Measurements from ENCODE around the gene MCL1.

The MCL1 gene

GRCh38 chr1:150622303-150622975 is 43.0 kb upstream of the MCL1 start:
- DNase-seq, result peak; percentile 9
- H3K9me3 Mint-ChIP-seq, result no peaks in the 10 kb centered on the region
- TF ChIP-seq, protein P1, sequence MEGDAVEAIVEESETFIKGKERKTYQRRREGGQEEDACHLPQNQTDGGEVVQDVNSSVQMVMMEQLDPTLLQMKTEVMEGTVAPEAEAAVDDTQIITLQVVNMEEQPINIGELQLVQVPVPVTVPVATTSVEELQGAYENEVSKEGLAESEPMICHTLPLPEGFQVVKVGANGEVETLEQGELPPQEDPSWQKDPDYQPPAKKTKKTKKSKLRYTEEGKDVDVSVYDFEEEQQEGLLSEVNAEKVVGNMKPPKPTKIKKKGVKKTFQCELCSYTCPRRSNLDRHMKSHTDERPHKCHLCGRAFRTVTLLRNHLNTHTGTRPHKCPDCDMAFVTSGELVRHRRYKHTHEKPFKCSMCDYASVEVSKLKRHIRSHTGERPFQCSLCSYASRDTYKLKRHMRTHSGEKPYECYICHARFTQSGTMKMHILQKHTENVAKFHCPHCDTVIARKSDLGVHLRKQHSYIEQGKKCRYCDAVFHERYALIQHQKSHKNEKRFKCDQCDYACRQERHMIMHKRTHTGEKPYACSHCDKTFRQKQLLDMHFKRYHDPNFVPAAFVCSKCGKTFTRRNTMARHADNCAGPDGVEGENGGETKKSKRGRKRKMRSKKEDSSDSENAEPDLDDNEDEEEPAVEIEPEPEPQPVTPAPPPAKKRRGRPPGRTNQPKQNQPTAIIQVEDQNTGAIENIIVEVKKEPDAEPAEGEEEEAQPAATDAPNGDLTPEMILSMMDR (IDR thresholded peaks at IDR 0.05), result no peak
- no peak overlapping the region for H3K4me3 Mint-ChIP-seq
- H3K36me3 Mint-ChIP-seq (ENCODE audit: low read depth), result peaks cover 73% of the 10 kb centered on the region
- H3K27ac Mint-ChIP-seq, result peak overlapping the region; percentile 96
- no peaks in the 10 kb centered on the region for H3K27me3 Mint-ChIP-seq (ENCODE audit: low read depth, poor library complexity)
- H3K4me1 Mint-ChIP-seq, result no peaks in the 10 kb centered on the region

DNA sequence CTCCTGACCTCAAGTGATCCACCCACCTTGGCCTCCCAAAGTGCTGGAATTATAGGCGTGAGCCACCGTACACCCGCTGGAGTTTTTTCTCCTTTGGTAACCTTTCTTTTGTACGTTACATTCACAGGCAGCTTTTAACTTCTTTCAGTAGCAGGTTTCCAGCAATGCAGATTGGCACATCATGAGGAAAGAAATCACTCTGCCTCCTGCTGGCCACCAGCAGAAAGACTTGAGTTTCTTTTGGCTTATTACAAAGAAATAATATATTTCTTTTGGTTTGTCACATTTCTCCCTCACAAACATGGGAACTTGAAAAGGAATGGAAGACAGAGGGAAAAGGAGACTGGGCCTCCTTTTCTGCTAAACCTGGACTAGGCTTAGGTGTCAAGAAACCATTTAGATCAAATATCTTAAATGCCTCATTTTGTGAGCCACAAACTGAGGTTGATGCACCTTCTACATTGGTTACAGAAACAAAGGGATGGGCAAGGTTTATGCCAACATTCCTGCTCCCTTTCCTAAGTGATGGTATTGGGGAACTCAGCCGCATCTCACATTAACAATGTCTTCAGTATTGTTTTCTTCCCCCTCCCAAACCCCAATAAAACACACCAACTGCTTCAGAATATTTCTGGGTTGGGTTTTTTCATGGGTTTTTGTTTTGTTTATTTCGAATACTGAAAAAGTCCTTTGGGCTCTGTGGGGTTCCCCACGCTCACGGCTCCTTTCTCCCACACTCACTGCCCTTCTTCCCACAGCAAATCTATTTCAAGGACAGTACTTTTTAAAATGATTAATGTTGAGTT is 42.3 kb upstream of the MCL1 start:
- Mint-ChIP-seq H3K36me3 (ENCODE audit: low read depth) (peaks cover 73% of the 10 kb centered on the region), H3K27ac (peak overlapping the region; percentile 60), H3K9me3 (no peaks in the 10 kb centered on the region), H3K27me3 (ENCODE audit: low read depth, poor library complexity) (no peaks in the 10 kb centered on the region), H3K4me3 (no peak overlapping the region), H3K4me1 (no peaks in the 10 kb centered on the region)
- TF ChIP-seq, protein P1 (IDR thresholded peaks at IDR 0.05), result peak; percentile 55
- DNase-seq, result peak; percentile 28

DNA sequence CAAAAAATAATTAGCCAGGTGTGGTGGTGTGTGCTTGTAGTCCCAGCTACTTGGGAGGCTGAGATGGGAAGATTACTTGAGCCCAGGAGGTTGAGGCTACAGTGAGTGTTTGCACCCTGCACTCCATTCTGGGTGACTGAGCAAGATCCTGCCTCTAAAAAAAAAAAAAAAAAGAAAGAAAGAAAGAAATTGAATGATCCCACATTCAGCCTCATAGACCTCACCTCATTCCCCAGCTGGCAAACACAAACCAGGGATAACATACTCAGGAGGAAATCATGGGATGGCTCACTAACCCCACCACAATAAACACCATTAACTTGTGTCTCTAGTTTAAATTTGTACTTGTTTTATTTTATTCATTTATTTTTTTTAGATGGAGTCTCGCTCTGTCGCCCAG is 41.5 kb upstream of the MCL1 start:
- H3K36me3 Mint-ChIP-seq (ENCODE audit: low read depth), result peaks cover 75% of the 10 kb centered on the region
- no peak overlapping the region for H3K4me3 Mint-ChIP-seq
- TF ChIP-seq, protein P1 (IDR thresholded peaks at IDR 0.05), result no peak
- no peak for DNase-seq
- no peaks in the 10 kb centered on the region for H3K9me3 Mint-ChIP-seq
- H3K27ac Mint-ChIP-seq, result no peak overlapping the region
- H3K4me1 Mint-ChIP-seq, result no peaks in the 10 kb centered on the region
- peaks cover under 1% of the 10 kb centered on the region for H3K27me3 Mint-ChIP-seq (ENCODE audit: low read depth, poor library complexity)

DNA sequence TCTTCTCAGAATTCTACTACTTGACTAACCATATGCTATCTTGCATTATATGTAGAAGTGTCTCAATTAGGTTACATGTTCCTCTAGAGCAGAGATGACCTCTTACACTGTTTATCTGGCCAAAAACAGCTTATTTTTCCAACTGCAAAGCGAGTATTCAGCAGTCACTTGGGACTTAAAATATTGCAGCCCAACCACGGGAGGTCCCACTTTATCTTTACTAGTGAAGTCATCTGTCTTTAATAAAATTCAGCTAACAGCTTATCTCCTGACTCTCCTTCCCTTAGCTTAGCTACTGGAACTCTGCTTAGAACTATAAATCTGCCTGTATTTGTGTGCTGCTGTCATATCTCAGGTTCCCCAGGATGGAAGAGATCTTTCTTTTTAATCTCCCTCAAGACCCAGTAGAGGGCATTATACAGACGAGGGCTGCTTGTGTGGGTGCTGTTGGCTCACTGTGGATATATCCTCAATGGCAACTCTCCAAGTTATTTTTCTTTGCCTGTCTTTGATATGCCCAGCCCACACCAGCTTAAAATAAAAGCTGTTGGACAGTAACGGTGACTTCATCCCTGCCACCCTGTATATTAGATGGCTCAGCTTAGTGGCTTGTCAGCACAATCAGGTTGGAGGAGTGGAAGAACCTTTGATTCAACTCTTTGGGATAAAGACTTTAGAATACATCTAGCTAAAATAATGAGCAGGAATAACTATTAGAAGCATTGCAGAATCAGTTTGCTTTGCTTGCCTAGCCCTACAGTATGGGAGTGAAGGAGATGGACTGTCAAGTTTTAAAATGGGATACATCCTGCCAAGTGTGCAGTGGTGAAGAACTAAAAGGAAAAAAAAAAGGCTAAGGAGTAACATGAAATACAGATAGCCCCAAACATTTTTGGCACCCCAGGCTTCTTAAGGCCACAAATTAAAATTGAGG is 40.4 kb upstream of the MCL1 start:
- peaks cover 3% of the 10 kb centered on the region for H3K27me3 Mint-ChIP-seq (ENCODE audit: low read depth, poor library complexity)
- DNase-seq, result no peak

More for the DNA sequence above, 40.4 kb upstream of the MCL1 start:
- no peak overlapping the region for H3K4me3 Mint-ChIP-seq
- H3K4me1 Mint-ChIP-seq, result no peaks in the 10 kb centered on the region
- H3K27ac Mint-ChIP-seq, result peak overlapping the region; percentile 6
- H3K9me3 Mint-ChIP-seq, result no peaks in the 10 kb centered on the region
- TF ChIP-seq, protein P1 (IDR thresholded peaks at IDR 0.05), result no peak
- peaks cover 75% of the 10 kb centered on the region for H3K36me3 Mint-ChIP-seq (ENCODE audit: low read depth)
